GM19455 (cell line): ENCODE measurements around the gene NDC1.
"Not testable (repeated sequence)": the region's sequence is repeated elsewhere in the genome, so short reads cannot be mapped to it uniquely, and the experiment has no call there.

Source experiments
- ATAC-seq: cut with Tn5 transposase; IDR thresholded peaks from one replicate; pipeline ENCODE4 v1.9.1; 2021; ENCODE audit not compliant: unreplicated experiment

Gene NDC1

DNA sequence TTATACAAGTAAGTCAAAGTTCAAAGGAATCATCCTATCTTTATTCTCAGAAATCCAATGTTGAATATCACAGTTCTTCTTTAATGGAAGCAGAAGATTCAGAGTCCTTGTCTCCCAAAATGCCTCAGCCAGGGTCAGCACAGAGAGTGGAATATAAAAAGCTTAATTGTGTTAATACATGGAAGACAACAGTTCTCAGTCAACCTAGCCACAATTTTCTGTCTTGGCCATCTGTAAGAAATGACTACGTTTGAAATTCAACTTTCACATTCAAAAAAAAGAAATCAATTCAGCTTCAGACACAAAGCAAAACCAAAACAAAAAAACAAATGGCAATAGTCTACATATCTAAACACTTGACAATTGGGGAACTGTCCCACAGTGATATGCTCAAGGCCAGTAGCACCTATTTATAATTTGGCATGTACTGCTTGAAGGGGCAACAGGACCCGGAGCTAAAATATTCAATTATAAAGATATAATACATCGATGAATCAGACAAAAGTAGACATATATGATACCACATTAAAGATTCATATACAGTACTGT lies 71.8 kb downstream of the NDC1 start:
- ATAC-seq = no peak

DNA sequence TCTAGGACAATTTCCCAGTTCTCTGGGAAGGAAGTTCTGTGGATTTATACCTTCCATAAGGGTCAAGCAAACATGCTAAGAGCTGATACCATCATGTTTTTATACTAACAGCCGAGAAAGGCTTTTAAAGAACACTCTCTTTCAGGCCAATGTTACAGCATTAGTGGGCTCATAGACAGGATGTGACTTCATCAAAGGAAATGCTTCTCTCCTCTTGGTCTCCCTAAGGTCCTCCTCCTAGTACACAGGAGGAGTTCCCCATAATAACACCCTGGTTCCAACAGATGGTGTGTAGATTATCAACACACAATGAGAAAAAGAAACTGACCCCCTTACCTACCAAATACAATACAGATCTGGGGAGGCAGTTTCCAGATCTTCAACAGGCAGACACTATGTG lies 72.4 kb downstream of the NDC1 start:
- no peak for ATAC-seq

DNA sequence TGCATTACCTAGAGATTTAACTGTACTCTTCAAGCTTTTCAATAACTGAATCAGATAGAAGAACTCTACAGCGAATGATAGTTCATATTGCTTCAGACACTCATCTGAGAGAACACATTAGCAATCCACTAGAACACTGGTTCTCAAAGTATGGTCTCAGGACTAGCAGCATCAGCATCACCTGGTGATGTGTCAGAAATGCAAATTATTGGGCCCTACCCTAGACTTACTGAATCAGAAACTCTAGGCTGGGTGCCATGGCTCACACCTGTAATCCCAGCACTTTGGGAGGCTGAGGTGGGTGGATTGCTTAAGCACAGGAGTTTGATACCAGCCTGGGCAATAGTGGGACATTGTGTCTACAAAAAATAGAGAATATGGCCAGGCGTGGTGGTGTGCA lies 74.2 kb downstream of the NDC1 start:
- no peak for ATAC-seq

DNA sequence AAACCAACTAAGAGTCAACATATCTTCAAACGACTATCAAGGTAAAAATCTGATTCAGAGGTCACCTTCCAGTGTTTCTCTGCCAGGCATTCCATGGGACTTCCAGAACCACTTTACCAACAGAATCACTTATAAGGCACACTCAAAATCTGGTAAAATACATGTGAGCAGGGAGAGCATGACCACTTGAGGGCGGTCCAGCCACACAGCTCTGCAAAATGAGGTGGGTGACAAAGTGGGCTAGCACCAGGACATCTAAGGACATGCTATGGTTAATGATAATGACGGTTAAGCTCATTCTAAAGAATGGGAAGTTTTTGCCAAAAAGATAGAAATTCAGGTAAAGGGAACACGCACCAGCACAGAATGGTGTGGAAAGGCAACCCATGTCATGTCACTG lies 74.6 kb downstream of the NDC1 start:
- ATAC-seq = no peak

DNA sequence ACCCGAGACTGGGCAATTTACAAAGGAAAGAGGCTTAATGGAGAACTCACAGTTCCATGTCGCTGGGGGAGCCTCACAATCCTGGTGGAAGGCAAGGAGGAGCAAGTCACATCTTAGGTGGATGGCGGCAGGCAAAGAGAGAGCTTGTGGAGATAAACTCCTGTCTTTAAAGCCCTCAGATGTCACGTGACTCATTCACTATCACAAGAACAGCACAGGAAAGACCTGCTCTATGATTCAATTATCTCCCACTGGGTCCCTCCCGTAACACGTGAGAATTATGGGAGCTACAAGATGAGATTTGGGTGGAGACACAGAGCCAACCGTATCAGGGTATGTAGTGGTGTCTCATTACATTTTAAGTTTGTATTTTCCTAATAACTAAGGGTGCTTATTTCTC lies 77.6 kb downstream of the NDC1 start:
- ATAC-seq = not testable (repeated sequence)

DNA sequence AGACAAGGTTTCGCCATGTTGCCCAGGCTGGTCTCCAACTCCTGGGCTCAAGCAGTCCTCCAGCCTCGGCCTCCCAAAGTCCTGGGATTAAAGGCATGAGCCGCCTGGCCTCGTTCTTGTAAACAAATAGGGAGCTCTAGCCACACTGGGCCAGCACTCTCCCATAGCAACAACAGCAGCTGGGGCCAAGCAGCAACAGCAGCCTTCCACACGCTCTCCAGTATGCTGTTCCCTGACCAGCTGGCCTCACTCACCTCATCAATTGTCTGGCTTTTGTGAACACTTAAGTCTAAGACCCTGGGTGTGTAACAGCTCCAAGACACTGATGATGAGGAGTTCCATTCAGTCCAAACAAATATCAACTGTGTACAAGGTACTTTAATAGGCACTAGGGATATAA lies 82.2 kb downstream of the NDC1 start:
- no peak for ATAC-seq

DNA sequence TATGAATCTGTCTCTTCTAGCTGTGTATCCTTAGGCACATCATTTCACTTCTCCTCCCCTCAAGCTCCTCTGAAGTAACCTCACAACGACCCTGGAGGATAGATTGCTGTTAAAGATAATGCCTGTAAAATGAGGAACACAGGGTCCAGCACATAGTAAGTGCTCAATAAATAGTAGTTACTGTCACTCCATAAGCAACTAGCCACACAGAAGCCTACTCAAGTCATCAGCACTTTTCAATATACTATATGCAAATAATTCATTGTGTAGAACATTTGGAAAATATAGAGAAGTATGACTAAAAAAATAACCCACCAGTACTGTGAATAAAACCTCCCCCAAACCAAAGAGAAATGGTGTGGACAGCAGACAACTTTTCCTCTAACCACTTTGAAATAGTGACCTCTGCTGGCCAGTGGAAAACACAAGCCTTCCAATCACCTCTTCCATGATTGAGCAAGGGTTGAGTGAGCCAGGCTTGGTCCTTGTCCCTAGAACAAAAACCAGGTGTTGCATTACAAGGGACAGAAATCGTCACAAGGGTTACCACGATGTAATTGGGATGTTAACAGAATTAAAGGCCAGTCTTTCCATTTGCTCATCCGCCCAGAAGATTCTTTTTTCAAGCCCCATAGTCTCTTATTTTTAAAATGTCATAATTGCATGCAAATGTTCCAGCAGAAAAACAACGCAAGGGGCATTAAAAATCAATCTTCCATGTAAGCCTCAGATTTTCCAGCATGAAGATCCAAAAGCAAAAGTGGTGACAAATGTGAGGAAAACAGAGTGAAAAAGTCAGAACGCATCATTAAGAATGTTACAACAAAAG lies 83.4 kb downstream of the NDC1 start:
- no peak for ATAC-seq

DNA sequence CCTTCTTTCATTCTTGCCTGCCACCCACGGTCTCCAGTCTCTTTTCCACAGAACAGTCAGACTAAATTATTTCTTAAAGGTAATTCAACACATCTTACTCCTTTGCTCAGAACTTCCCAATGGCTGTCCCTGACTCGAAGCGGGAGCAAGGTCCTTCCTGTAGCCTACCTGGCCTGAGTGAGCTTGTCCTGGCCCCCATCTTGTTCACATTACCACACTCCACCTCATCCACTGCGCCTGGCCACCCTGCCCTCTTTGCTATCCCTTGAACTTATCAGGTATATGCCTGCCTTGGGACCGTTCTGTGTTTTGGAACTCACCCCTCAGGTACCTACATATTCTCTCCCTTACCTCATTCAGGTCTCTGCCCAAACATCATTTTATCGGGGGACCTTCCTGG lies 85.8 kb downstream of the NDC1 start:
- ATAC-seq = no peak

DNA sequence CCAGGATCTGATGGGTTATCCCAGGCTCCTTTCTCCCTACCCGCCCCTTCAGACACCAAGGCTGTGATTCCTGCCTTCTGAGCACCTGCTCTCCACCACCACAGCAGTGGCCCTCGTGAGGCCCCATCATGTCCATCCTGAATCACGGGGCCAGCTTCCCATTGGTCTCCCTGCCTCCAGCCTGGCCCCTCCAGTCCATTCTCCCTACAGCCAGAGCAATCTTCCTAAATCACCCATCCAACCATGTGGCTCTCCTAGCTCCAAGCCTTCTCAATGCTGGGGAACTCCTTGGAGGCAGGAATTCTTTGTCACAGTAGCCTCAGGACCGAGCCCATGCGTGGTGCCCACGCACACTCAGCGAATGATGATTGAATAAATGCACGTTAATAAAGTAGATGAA lies 90.3 kb downstream of the NDC1 start:
- no peak for ATAC-seq

DNA sequence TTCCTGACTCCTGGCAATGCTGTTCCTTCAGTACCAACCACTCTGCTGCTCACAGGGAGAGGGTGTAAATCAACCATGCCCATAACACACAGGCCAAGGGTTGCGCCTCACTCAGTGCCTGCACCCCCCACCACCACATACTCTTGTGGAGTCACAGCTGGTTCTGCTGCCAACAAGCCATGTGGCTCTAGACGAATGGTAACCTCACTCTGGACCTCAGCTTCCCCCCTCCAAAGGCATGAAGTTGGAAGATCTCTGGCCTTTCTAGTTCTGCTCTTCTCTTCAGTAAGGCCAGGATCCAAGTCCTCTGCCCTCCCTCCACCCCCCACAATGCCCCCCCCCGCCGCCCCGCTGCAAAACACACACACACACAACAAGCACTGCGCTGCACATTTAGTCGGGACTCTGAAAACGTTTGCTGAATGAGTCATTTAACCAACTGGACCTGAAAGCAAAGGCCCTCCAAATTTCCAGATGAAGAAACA lies 97.4 kb downstream of the NDC1 start:
- ATAC-seq = no peak

DNA sequence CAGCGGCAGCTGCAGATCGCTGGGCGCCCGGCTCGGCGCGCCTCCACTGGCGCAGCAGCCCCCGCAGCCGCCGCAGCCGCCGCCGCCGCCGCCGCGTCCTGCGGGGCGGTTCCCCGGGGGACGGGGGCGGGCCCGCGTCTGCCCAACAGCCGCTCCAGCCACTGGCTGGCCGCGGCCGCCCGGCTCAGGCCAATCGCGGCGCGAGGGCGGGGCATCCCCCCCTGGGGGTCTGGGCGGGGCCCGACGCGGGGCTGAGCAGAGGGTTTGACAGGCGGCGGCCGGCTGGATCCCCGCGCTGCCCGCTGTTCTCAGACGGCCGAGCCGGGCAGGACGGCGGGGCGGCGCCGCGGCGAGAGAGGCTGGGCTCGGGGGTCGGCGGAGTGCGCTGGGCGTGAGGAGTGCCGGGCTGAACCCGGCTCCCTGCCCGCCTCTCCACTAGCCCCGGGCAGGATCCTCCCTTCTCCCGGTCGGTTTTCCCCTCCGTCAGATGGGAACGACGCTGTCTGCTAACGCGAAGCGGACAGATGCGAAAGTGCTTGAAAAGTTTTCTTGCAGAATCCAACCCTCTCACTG lies 98.9 kb downstream of the NDC1 start, which contains the start of gene GLIS1:
TSS of gene GLIS1 (minus strand) at position 56 of the 573 bp plus-strand sequence. CDS start 1,100 bp downstream, outside the sequence.
- ATAC-seq = peak; percentile 94

DNA sequence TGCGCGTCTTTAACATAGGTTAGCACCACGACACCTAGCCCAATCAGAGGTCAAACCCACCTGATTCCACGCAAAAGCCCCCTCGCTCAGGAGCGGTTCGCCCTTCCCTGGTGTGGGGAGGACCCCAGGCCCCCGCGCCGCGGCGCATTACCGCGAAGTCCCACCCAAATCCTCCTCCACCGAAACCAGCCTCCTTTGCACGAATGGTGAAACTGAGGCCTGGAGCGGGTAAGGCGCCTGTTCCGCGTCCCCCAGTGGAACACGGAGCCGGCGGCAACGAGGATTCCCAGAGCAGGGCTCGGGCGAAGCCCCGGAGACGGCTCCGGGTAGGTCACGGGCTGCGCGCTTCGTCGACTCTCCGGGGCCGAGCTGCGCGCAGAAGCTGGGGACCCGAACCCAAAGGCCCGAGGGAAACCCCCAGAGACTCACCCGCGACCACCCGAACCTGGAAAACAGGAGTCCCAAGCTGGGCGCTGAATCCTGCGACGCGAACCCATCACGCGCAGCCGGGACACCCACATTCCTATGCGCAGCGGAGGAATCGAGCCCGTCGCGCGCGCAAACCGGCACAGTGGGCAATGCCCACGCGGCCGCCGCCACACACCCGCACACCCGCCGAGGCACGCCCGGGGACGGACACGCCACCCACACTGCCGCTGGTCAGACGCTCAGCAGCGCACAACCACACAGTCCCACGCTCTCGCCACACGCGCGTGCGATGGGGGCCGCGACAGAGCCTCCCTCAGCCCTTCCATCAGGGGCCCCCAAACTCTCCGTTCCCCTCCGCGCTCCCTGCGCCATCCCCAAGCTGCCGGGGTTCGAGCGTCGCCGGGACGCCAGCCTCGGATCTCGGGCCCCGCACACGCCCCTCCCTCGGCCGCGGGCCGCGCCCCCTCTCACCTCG lies 99.6 kb downstream of the NDC1 start:
- ATAC-seq = no peak

DNA sequence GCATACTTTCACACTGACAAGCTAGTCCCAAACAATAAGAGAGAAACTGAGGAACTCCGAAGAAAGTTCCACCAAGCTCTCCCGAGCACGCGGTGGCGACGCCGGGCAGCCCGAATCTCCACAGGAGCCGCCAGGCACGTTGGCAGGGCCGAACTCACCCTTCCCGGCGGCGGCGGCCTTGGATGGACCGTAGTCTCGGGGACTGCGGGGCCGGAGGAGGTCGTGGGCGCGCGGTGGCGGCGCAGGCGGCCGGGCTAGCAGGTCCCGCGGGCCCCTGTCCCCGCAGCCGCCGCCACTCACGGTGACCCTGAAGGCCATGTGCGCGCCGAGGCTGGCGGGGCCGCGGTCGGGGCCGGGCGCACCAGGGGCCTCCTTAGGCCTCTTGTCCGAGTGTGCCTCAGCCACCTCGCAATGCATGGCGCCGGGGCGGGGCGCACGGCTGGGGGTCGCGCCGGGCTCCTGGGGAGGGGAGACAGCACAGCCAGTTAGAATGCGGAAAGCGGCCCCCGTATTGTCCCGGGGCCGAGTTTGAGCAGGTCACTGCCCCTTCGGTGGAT lies 100.4 kb downstream of the NDC1 start:
- no peak for ATAC-seq

DNA sequence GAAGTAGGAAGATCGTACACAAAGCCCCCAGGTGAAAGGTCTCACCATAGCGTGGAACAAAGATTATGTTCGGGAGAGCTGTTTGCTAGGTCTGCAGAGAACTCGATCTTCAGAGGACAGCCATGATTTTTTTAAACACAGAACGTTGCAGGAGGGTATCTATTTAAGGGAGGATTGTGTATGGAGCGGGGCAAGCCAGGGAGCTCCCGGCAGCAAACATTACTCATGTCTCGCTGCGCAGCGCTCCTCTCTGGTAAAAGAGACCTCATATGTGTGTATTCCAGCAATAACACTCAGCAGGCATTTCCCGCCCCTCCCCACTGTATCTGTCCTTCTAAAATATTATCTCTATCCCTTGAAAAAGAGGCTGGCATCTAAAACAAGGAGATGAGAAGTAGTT lies 101.8 kb downstream of the NDC1 start:
- no peak for ATAC-seq

DNA sequence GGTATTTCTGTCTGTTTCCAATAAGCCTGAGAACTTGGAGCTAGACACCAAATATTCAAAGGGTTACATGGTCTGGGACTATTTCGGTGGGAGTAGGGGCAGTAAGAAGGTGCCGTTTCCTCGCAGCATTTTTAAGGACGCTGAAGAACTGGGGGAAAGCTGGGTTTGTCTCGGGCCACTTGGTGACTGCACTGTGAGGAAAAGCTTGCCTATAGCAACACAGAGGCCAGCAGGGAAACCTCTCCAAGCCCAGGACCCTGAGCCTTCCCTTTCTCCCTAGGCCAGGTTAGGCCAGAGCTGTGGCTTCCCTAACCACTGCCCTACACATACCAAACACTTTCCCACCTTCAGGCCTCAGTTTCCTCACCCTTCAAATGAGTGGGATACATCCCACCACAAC lies 102.4 kb downstream of the NDC1 start:
- no peak for ATAC-seq

DNA sequence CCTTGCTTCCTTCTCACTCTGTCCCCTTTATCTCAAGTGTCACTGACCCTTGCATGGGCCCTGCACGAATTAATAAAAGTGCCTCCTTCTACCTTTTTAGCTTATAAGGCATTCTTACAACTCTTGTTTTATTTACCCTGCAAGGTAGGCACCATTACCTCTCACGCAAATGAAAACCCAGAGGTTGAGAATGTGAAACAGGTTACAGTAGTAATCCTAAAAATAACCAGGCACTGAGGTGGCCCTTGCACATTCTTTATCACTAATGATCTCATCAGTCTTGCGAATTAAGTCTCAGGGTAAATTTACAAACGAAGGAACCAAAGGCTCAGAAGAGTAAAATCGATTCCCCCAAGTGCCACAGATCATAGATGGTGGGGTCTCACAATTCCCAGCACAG lies 102.8 kb downstream of the NDC1 start:
- ATAC-seq = no peak

DNA sequence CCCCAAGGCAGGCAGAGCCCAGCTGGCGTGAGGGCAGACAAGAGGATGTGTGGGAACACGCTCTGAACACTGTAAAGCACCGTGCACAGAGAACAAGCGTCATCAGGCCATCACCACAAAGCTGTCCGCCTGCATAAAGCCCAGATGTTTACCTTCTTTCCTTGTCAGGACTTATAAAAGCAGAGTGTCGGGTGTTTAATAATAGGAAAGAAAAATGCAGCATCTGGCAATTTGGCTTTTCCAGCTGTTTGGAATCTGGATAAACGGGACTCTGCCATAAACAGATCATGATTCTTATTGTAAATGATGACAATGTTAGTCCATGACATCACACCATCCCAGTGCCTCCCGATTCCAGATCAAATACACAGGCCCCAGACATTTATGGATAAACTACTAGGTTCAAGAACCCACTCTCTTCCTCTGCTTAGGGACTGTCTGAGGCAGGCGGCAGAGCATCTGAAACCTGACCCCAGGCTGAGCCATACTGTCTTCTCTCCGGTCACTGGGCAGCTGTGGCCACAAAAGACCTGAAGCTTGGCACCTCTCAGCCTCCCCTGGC lies 103.4 kb downstream of the NDC1 start:
- ATAC-seq = no peak

DNA sequence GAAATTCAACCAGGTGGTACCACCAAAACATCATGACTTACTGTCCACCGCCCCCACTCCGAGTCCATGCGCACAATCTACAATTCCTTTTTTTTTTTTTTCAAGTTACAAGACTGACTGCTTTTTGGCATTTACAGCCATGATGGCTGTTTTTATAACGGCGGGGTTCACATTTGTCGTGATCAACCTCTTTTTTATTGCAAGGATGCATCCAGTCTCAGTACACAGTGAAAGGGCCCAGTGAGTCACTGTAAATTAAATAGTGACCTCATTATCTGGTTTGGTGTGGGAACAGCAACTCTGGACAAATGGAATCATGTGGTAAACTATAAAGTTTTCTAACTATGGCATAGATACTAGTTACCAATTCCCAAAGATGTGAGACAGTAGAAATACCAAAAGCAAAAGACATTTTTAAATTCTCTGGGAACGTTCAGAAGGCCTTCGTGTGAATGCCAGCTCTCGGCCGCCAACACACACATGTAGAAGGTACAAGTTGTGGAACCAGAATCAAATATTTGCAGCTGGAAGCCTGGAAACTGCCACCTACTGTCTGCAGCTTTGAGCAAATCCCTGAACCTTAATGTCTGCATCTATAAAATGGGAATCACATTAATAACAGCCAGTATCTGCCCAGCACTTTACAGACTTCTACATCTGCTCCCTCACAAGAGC lies 104.0 kb downstream of the NDC1 start:
- no peak for ATAC-seq

DNA sequence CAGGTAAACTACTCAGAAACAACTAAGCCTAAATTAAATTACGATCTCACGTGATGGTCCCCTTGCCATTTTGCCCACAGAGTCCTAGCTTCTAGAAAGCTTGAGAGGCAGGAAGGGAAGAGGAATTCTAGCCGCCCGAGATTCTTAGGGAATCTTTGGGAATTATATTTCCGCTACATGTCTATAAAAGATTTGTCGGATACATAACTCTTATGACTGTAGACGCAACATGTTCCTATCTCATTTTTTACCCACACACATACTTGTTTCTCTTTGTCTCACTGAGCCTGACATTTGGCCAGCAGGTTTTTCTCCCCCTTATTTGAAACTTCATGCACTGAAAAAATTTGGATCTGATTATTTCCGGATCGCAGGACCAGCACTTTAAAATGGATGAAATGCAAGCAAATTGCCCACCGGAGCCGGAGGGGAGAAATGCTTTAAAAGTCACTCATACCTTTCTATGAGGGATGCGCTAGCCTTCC lies 104.6 kb downstream of the NDC1 start:
- no peak for ATAC-seq

DNA sequence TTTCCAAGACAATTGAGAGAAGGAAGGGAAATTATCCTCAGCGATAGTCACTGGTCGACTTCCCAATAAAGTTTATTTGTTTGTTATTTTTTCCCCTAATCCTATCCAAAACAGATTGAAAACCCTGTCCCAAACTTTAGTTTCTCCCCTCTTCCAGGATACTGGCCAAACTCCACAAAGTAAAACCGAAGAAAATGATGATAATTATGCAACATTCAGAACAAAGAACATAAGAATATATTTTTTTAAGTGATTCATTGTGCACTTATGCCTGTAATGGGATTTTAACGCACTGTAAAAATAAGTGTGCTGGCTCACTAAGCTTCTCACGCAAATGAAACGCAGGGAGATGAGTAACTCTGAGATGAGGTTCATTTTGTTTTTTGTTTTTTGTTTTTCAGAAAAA lies 105.2 kb downstream of the NDC1 start:
- ATAC-seq = no peak
